HepG2 (cell line): ENCODE results near the gene LURAP1L. TPM values are rescaled to one million over a fixed set of nuclear protein-coding genes. Genes with fewer than 3 reads are reported as not detected.

Experiments used
- ATF2 ChIP-seq: sonication (generic); formaldehyde crosslinking; IDR thresholded peaks from 2 replicates; pipeline ENCODE4 v1.4.0; 2020; ENCODE audit warnings: missing genetic modification reagents
- FOXA1 ChIP-seq, 2 experiments: fragments of 450-650 bp in 1 of 2; sonication (generic) in 1 of 2; formaldehyde crosslinking in 1 of 2; IDR thresholded peaks; 2 replicates each; pipeline versions ENCODE4 v1.4.0 to v1.6.1; 2016 to 2020; ENCODE audit warnings: missing genetic modification reagents in 1 of 2
- FOXP1 ChIP-seq, 2 experiments: fragments of 450-650 bp in 1 of 2; IDR thresholded peaks; 2 replicates each; pipeline ENCODE4 v1.6.1; 2017 to 2018; ENCODE audit warnings: antibody characterized with exemption in 1 of 2
- HDAC1 ChIP-seq: sonication (generic); formaldehyde crosslinking; IDR thresholded peaks from 2 replicates; pipeline ENCODE4 v1.5.1; 2020; ENCODE audit warnings: mild to moderate bottlenecking, missing genetic modification reagents
- HES4 ChIP-seq: sonication (generic); formaldehyde crosslinking; IDR thresholded peaks from 2 replicates; pipeline ENCODE4 v1.9.0; 2021; ENCODE audit warnings: mild to moderate bottlenecking, missing genetic modification reagents, borderline replicate concordance
- HIVEP1 ChIP-seq: sonication (generic); formaldehyde crosslinking; IDR thresholded peaks from 2 replicates; pipeline ENCODE4 v1.4.0; 2020; ENCODE audit warnings: mild to moderate bottlenecking, missing genetic modification reagents
- MTA3 ChIP-seq: sonication (generic); formaldehyde crosslinking; IDR thresholded peaks from 2 replicates; pipeline ENCODE4 v1.4.0; 2020; ENCODE audit warnings: missing genetic modification reagents
- NR2F2 ChIP-seq: IDR thresholded peaks from 2 replicates; pipeline ENCODE4 v1.6.1; 2012; ENCODE audit warnings: low read depth, inconsistent platforms, borderline replicate concordance
- PRDM4 ChIP-seq: sonication (generic); formaldehyde crosslinking; IDR thresholded peaks from 2 replicates; pipeline ENCODE4 v1.9.0; 2021; ENCODE audit warnings: missing genetic modification reagents, borderline replicate concordance
- RXRA ChIP-seq: sonication (generic); formaldehyde crosslinking; IDR thresholded peaks from 2 replicates; pipeline ENCODE4 v1.5.1; 2020; ENCODE audit warnings: missing genetic modification reagents
- SPEN ChIP-seq: sonication (generic); formaldehyde crosslinking; IDR thresholded peaks from 2 replicates; pipeline ENCODE4 v1.5.1; 2020; ENCODE audit warnings: low read depth, mild to moderate bottlenecking, missing genetic modification reagents
- XRCC5 ChIP-seq: fragments of 200-400 bp; formaldehyde crosslinking; optimal IDR thresholded peaks from 2 replicates; pipeline ENCODE3; 2017; ENCODE audit warnings: mild to moderate bottlenecking, low read length
- ZNF263 ChIP-seq: sonication (generic); formaldehyde crosslinking; IDR thresholded peaks from 2 replicates; pipeline ENCODE4 v1.4.0; 2020; ENCODE audit warnings: missing genetic modification reagents
- ZNF296 ChIP-seq: sonication (generic); formaldehyde crosslinking; conservative IDR thresholded peaks from 2 replicates; pipeline ENCODE4 v1.5.0; 2020; ENCODE audit warnings: mild to moderate bottlenecking, missing genetic modification reagents
- ZNF501 ChIP-seq: sonication (generic); formaldehyde crosslinking; IDR thresholded peaks from 2 replicates; pipeline ENCODE4 v1.5.1; 2020; ENCODE audit warnings: mild to moderate bottlenecking, moderate library complexity, missing genetic modification reagents
- ZNF816 ChIP-seq: sonication (generic); formaldehyde crosslinking; IDR thresholded peaks from 2 replicates; pipeline ENCODE4 v1.8.0; 2022; ENCODE audit warnings: missing genetic modification reagents, mild to moderate bottlenecking, borderline replicate concordance
- ZNF839 ChIP-seq: sonication (generic); formaldehyde crosslinking; IDR thresholded peaks from 2 replicates; pipeline ENCODE4 v1.4.0; 2020; ENCODE audit warnings: missing genetic modification reagents, mild to moderate bottlenecking, borderline replicate concordance
- ZSCAN25 ChIP-seq: sonication (generic); formaldehyde crosslinking; IDR thresholded peaks from 2 replicates; pipeline ENCODE4 v1.8.0; 2022; ENCODE audit warnings: mild to moderate bottlenecking, missing genetic modification reagents
- ZSCAN31 ChIP-seq: sonication (generic); formaldehyde crosslinking; IDR thresholded peaks from 2 replicates; pipeline ENCODE4 v1.5.0; 2020; ENCODE audit warnings: low read depth, mild to moderate bottlenecking, missing genetic modification reagents
- polyA plus RNA-seq, 8 experiments: library from polyadenylated mRNA; depleted of rRNA in 3 of 8; stranded (reverse) in 7 of 8; unstranded in 1 of 8; fragments of >200 nt; fragmentation: Illumina TruSeq in 4 of 8; extraction: Trizol in 4 of 8; gene quantifications; 2 replicates each; pipeline versions ENCODE4 v1.2.1 to v1.2.3, GENCODE V29; 2011 to 2016; ENCODE audit warnings: low read depth in 4 of 8, missing spikeins in 1 of 8, mixed read lengths in 1 of 8; ENCODE audit not compliant: insufficient read depth in 1 of 8
- total RNA-seq, 5 experiments: library from RNA; depleted of rRNA; stranded (reverse); fragments of >200 nt; fragmentation: Illumina TruSeq; extraction: Trizol; gene quantifications; 2 replicates each; pipeline ENCODE4 v1.2.3, GENCODE V29; 2016; ENCODE audit warnings: low read depth in 1 of 5
- TF ChIP-seq, protein P1 (sequence below), 2 experiments: sonication (generic) in 1 of 2; formaldehyde crosslinking in 1 of 2; IDR thresholded peaks; 2 replicates each; pipeline versions ENCODE4 v1.4.0 to v1.6.1; 2018 to 2020; ENCODE audit warnings: missing genetic modification reagents in 2 of 2, borderline replicate concordance in 1 of 2, low read depth in 1 of 2, mild to moderate bottlenecking in 1 of 2, missing biosample characterization in 1 of 2
- TF ChIP-seq, protein P2 (sequence below): sonication (generic); formaldehyde crosslinking; IDR thresholded peaks from 2 replicates; pipeline ENCODE4 v1.4.0; 2020; ENCODE audit warnings: missing genetic modification reagents
- TF ChIP-seq, protein P3 (sequence below): sonication (generic); formaldehyde crosslinking; IDR thresholded peaks from 2 replicates; pipeline ENCODE4 v1.8.0; 2023; ENCODE audit warnings: mild to moderate bottlenecking, missing genetic modification reagents

Gene LURAP1L
- total and polyA plus RNA-seq, 2 of the 13 experiments (the other 11 are each of a cell fraction or from before 2014, with no cell fraction given), result 6.7 to 16.6 TPM

- TF ChIP-seq ATF2 (CRISPR knock-in tag) (peak; percentile 70; the same call in 1 of the 2 replicates), HIVEP1 (CRISPR knock-in tag) (peak; percentile 42; the same call in 1 of the 2 replicates), ZNF296 (CRISPR knock-in tag) (peak; percentile 14; the same call in 1 of the 2 replicates), ZNF839 (CRISPR knock-in tag) (no peak), ZNF501 (CRISPR knock-in tag) (peak; percentile 67), NR2F2 (no peak), FOXA1 (IDR thresholded peaks at IDR 0.05) (peak; percentile 33; the same call in 1 of the 2 replicates), FOXA1 (CRISPR knock-in tag; IDR thresholded peaks at IDR 0.05) (peak; percentile 95), ZNF263 (CRISPR knock-in tag) (peak; percentile 99), MTA3 (CRISPR knock-in tag) (no peak), ZNF816 (CRISPR knock-in tag) (no peak), HES4 (peak; percentile 86; the same call in 1 of the 2 replicates), RXRA (CRISPR knock-in tag) (peak; percentile 59), ZSCAN31 (peak; percentile 61; the same call in 1 of the 2 replicates), FOXP1 (IDR thresholded peaks at IDR 0.05) (peak; percentile 90), FOXP1 (CRISPR knock-in tag; IDR thresholded peaks at IDR 0.05) (peak; percentile 93), PRDM4 (CRISPR knock-in tag) (no peak), HDAC1 (CRISPR knock-in tag) (peak; percentile 88), XRCC5 (peak; percentile 38), SPEN (CRISPR knock-in tag) (peak; percentile 89), ZSCAN25 (CRISPR knock-in tag) (no peak)
- TF ChIP-seq, protein P1, sequence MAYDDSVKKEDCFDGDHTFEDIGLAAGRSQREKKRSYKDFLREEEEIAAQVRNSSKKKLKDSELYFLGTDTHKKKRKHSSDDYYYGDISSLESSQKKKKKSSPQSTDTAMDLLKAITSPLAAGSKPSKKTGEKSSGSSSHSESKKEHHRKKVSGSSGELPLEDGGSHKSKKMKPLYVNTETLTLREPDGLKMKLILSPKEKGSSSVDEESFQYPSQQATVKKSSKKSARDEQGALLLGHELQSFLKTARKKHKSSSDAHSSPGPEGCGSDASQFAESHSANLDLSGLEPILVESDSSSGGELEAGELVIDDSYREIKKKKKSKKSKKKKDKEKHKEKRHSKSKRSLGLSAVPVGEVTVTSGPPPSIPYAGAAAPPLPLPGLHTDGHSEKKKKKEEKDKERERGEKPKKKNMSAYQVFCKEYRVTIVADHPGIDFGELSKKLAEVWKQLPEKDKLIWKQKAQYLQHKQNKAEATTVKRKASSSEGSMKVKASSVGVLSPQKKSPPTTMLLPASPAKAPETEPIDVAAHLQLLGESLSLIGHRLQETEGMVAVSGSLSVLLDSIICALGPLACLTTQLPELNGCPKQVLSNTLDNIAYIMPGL (CRISPR knock-in tag; IDR thresholded peaks at IDR 0.05; ENCODE audit: borderline replicate concordance in 1 of 2, low read depth in 1 of 2), result peak; percentile 83 to 94
- TF ChIP-seq, protein P2, sequence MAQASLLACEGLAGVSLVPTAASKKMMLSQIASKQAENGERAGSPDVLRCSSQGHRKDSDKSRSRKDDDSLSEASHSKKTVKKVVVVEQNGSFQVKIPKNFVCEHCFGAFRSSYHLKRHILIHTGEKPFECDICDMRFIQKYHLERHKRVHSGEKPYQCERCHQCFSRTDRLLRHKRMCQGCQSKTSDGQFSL (CRISPR knock-in tag), result no peak
- TF ChIP-seq, protein P3, sequence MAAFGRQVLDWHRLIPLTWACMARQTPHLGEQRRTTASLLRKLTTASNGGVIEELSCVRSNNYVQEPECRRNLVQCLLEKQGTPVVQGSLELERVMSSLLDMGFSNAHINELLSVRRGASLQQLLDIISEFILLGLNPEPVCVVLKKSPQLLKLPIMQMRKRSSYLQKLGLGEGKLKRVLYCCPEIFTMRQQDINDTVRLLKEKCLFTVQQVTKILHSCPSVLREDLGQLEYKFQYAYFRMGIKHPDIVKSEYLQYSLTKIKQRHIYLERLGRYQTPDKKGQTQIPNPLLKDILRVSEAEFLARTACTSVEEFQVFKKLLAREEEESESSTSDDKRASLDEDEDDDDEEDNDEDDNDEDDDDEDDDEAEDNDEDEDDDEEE, result 0 out of 2 replicates have a peak, but pooled peaks have one; percentile 33
These were observed 1.1 kb downstream of the LURAP1L start (continued) for GRCh38 chr9:12775679-12776512.
